ENCODE data around the gene ZNF629. TPM values are rescaled to one million over a fixed set of nuclear protein-coding genes. Genes with fewer than 3 reads are reported as not detected.

ZNF629 gene
- total RNA-seq, 1 donor: 16.3 TPM

- peaks cover 20% of the 10 kb centered on the region for H4K20me1 ChIP-seq (ENCODE audit: insufficient read depth, low read length)
- peak overlapping the region; percentile 94 for H3K4me3 ChIP-seq (ENCODE audit: insufficient read depth, low read length)
- H3K79me2 ChIP-seq (ENCODE audit: insufficient read depth, low read length): peaks cover 33% of the 10 kb centered on the region
- H3K27ac ChIP-seq (ENCODE audit: low read depth, low read length): peak overlapping the region; percentile 91
- no peaks in the 10 kb centered on the region for H3K9me3 ChIP-seq (ENCODE audit: low read depth, low read length)
- peak overlapping the region; percentile 100 for H3K4me2 ChIP-seq (ENCODE audit: insufficient read depth, low read length)
- DNase-seq (ENCODE audit: insufficient read length, low spot score, missing footprints): peak; percentile 83
- peaks cover 37% of the 10 kb centered on the region for H3K36me3 ChIP-seq (ENCODE audit: insufficient read depth, low read length)
- TF ChIP-seq, protein P1, sequence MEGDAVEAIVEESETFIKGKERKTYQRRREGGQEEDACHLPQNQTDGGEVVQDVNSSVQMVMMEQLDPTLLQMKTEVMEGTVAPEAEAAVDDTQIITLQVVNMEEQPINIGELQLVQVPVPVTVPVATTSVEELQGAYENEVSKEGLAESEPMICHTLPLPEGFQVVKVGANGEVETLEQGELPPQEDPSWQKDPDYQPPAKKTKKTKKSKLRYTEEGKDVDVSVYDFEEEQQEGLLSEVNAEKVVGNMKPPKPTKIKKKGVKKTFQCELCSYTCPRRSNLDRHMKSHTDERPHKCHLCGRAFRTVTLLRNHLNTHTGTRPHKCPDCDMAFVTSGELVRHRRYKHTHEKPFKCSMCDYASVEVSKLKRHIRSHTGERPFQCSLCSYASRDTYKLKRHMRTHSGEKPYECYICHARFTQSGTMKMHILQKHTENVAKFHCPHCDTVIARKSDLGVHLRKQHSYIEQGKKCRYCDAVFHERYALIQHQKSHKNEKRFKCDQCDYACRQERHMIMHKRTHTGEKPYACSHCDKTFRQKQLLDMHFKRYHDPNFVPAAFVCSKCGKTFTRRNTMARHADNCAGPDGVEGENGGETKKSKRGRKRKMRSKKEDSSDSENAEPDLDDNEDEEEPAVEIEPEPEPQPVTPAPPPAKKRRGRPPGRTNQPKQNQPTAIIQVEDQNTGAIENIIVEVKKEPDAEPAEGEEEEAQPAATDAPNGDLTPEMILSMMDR (IDR thresholded peaks at IDR 0.05; ENCODE audit: extremely low read depth, low read depth, low read length): no peak
- peaks cover 25% of the 10 kb centered on the region for H3K4me1 ChIP-seq (ENCODE audit: insufficient read depth, low read length)
- H2AFZ ChIP-seq (ENCODE audit: low read length): peak overlapping the region; percentile 95
- no peaks in the 10 kb centered on the region for H3K27me3 ChIP-seq (ENCODE audit: insufficient read depth, low read length)
Observed at GRCh38 chr16:30760577-30761426, 26.2 kb downstream of the ZNF629 start.

- Histone ChIP-seq H3K36me3 (ENCODE audit: insufficient read depth, low read length) (peaks cover 30% of the 10 kb centered on the region), H3K4me3 (ENCODE audit: insufficient read depth, low read length) (no peak overlapping the region), H3K27ac (ENCODE audit: low read depth, low read length) (no peak overlapping the region), H3K27me3 (ENCODE audit: insufficient read depth, low read length) (no peaks in the 10 kb centered on the region), H3K4me2 (ENCODE audit: insufficient read depth, low read length) (peak overlapping the region; percentile 100), H3K79me2 (ENCODE audit: insufficient read depth, low read length) (peaks cover 30% of the 10 kb centered on the region), H4K20me1 (ENCODE audit: insufficient read depth, low read length) (peaks cover 20% of the 10 kb centered on the region), H3K9me3 (ENCODE audit: low read depth, low read length) (no peaks in the 10 kb centered on the region), H3K4me1 (ENCODE audit: insufficient read depth, low read length) (peaks cover 25% of the 10 kb centered on the region), H2AFZ (ENCODE audit: low read length) (no peak overlapping the region)
- peak; percentile 14 for DNase-seq (ENCODE audit: insufficient read length, low spot score, missing footprints)
- TF ChIP-seq, protein P1 (IDR thresholded peaks at IDR 0.05; ENCODE audit: extremely low read depth, low read depth, low read length): no peak
Observed at GRCh38 chr16:30760001-30760559, 26.9 kb downstream of the ZNF629 start.

- H4K20me1 ChIP-seq (ENCODE audit: insufficient read depth, low read length): peaks cover 15% of the 10 kb centered on the region
- peaks cover 25% of the 10 kb centered on the region for H3K4me1 ChIP-seq (ENCODE audit: insufficient read depth, low read length)
- H3K9me3 ChIP-seq (ENCODE audit: low read depth, low read length): no peaks in the 10 kb centered on the region
- H3K79me2 ChIP-seq (ENCODE audit: insufficient read depth, low read length): peaks cover 20% of the 10 kb centered on the region
- H3K36me3 ChIP-seq (ENCODE audit: insufficient read depth, low read length): peaks cover 30% of the 10 kb centered on the region
- H2AFZ ChIP-seq (ENCODE audit: low read length): no peak overlapping the region
- no peak overlapping the region for H3K27ac ChIP-seq (ENCODE audit: low read depth, low read length)
- TF ChIP-seq, protein P1 (IDR thresholded peaks at IDR 0.05; ENCODE audit: extremely low read depth, low read depth, low read length): no peak
- no peak overlapping the region for H3K4me3 ChIP-seq (ENCODE audit: insufficient read depth, low read length)
- H3K4me2 ChIP-seq (ENCODE audit: insufficient read depth, low read length): no peak overlapping the region
- DNase-seq (ENCODE audit: insufficient read length, low spot score, missing footprints): peak; percentile 44
- no peaks in the 10 kb centered on the region for H3K27me3 ChIP-seq (ENCODE audit: insufficient read depth, low read length)
Observed at GRCh38 chr16:30758988-30759491, 28.0 kb downstream of the ZNF629 start.

GRCh38 chr16:30757316-30757715, 29.7 kb downstream of the ZNF629 start:
- Histone ChIP-seq H3K79me2 (ENCODE audit: insufficient read depth, low read length) (peaks cover 2% of the 10 kb centered on the region), H3K4me1 (ENCODE audit: insufficient read depth, low read length) (peaks cover 9% of the 10 kb centered on the region), H4K20me1 (ENCODE audit: insufficient read depth, low read length) (no peaks in the 10 kb centered on the region), H2AFZ (ENCODE audit: low read length) (no peak overlapping the region), H3K4me2 (ENCODE audit: insufficient read depth, low read length) (no peak overlapping the region), H3K27me3 (ENCODE audit: insufficient read depth, low read length) (no peaks in the 10 kb centered on the region), H3K4me3 (ENCODE audit: insufficient read depth, low read length) (no peak overlapping the region), H3K27ac (ENCODE audit: low read depth, low read length) (no peak overlapping the region), H3K36me3 (ENCODE audit: insufficient read depth, low read length) (peaks cover 29% of the 10 kb centered on the region), H3K9me3 (ENCODE audit: low read depth, low read length) (no peaks in the 10 kb centered on the region)
- peak; percentile 27 for DNase-seq (ENCODE audit: insufficient read length, low spot score, missing footprints)
- TF ChIP-seq, protein P1 (IDR thresholded peaks at IDR 0.05; ENCODE audit: extremely low read depth, low read depth, low read length): no peak

Measured in osteoblast (primary cell).